Prostate gland (tissue), 2 donors: Measurements from ENCODE around the gene LTK. TPM values are rescaled to one million over a fixed set of nuclear protein-coding genes. Genes with fewer than 3 reads are reported as not detected.

Source experiments
- DNase-seq: peaks from one replicate; pipeline ENCODE4 v3.0.0-alpha.2; 2019; ENCODE audit warnings: low spot score
- H3K27ac ChIP-seq, 2 donors: fragments of 200-600 bp; sonication (generic); 2 replicates each; pipeline ENCODE4 v1.5.1; 2017 to 2019
- H3K27me3 ChIP-seq: fragments of 200-600 bp; sonication (generic); replicated peaks from 2 replicates; pipeline ENCODE4 v1.5.1; 2019; ENCODE audit not compliant: insufficient read depth
- H3K36me3 ChIP-seq, 2 donors: fragments of 200-600 bp; sonication (generic); 1 replicate in 1 of 2; 2 replicates in 1 of 2; pipeline versions ENCODE4 v1.5.1 to v1.8.1; 2017 to 2019
- H3K4me1 ChIP-seq: fragments of 200-600 bp; sonication (generic); replicated peaks from 2 replicates; pipeline ENCODE4 v1.5.1; 2019
- H3K4me3 ChIP-seq, 2 donors: fragments of 200-600 bp; sonication (generic); 2 replicates each; pipeline ENCODE4 v1.5.1; 2017 to 2019
- H3K9me3 ChIP-seq: fragments of 200-600 bp; sonication (generic); 2 replicates; pipeline ENCODE4 v1.5.1; 2017
- CTCF ChIP-seq, 4 experiments: fragments of 200-600 bp in 2 of 4; fragments of 450-650 bp in 2 of 4; sonication (generic) in 2 of 4; IDR thresholded peaks; 1 replicate in 3 of 4; 2 replicates in 1 of 4; pipeline ENCODE4 v1.5.1; 2016 to 2019; ENCODE audit warnings: antibody characterized with exemption in 4 of 4, mild to moderate bottlenecking in 2 of 4, moderate library complexity in 2 of 4
- POLR2A ChIP-seq: fragments of 450-650 bp; IDR thresholded peaks from one replicate; pipeline ENCODE4 v1.6.1; 2016; ENCODE audit warnings: antibody characterized with exemption, mild to moderate bottlenecking
- POLR2AphosphoS5 ChIP-seq: sonication (generic); formaldehyde crosslinking; IDR thresholded peaks from one replicate; pipeline ENCODE4 v1.6.1; 2017; ENCODE audit warnings: antibody characterized with exemption
- WGBS: methylation state at CpG from one replicate; pipeline ENCODE4 v1.1.5; 2018; 5-methylcytosine and 5-hydroxymethylcytosine counted together
- intact Hi-C: fragments of 100-400 bp; cut with DNase I; formaldehyde crosslinking; loops from one replicate; pipeline ENCODE4 v1.14.2; 2022
- total RNA-seq, 2 donors: library from RNA; depleted of rRNA; stranded (reverse); fragments of >200 nt; gene quantifications; one replicate each; pipeline ENCODE4 v1.1.0, GENCODE V29; 2016

LTK gene
- total RNA-seq, 2 donors from 2014 or later, result 1.5 TPM; not detected in 1

GRCh38 chr15:41493205-41493901, 20.3 kb downstream of the LTK start, which contains the start of gene ITPKA:
ITPKA (plus strand) TSS chr15:41493874; CDS start chr15:41493928, 54 bp downstream.
- Histone ChIP-seq H3K4me1 (peaks cover 6% of the 10 kb centered on the region), H3K27ac (peak within 1 kb of the TSS; percentile 48 to 62), H3K27me3 (peaks cover 3% of the 10 kb centered on the region), H3K9me3 (no peaks in the 10 kb centered on the region), H3K4me3 (peak within 1 kb of the TSS; percentile 40 to 46), H3K36me3 (no peaks in the 10 kb centered on the region)
- TF ChIP-seq CTCF (IDR thresholded peaks at IDR 0.05) (peak in 1 of 4 experiments; percentile 9), POLR2A (peak; percentile 41), POLR2AphosphoS5 (no peak)
- DNase-seq, result peak; percentile 52
- intact Hi-C loops, result no loop called here
- under 1% methylated on average over 29 of the region's 60 CpGs for WGBS

- no peak for DNase-seq
- H3K36me3 ChIP-seq, result no peaks in the 10 kb centered on the region
- intact Hi-C loops, result no loop called here
- WGBS, result 10% methylated on average over 15 of the region's 15 CpGs
- peak overlapping the region; percentile 48 to 62 for H3K27ac ChIP-seq
- peak overlapping the region; percentile 40 to 46 for H3K4me3 ChIP-seq
- H3K4me1 ChIP-seq, result peaks cover 6% of the 10 kb centered on the region
- TF ChIP-seq POLR2A (no peak), CTCF (IDR thresholded peaks at IDR 0.05) (no peak), POLR2AphosphoS5 (no peak)
- H3K9me3 ChIP-seq, result no peaks in the 10 kb centered on the region
- peaks cover 3% of the 10 kb centered on the region for H3K27me3 ChIP-seq
Measured at GRCh38 chr15:41492597-41493204, 20.9 kb downstream of the LTK start.

- Histone ChIP-seq H3K36me3 (no peaks in the 10 kb centered on the region), H3K27ac (no peak overlapping the region), H3K27me3 (peaks cover 3% of the 10 kb centered on the region), H3K9me3 (no peaks in the 10 kb centered on the region), H3K4me1 (peaks cover 6% of the 10 kb centered on the region), H3K4me3 (no peak overlapping the region)
- no peak for TF ChIP-seq POLR2AphosphoS5
- TF ChIP-seq CTCF (IDR thresholded peaks at IDR 0.05), result no peak
- TF ChIP-seq POLR2A, result no peak
- no peak for DNase-seq
- intact Hi-C loops, result no loop called here
- WGBS, result 86% methylated on average over 4 of the region's 4 CpGs
Measured at GRCh38 chr15:41491889-41492288, 21.7 kb downstream of the LTK start.

GRCh38 chr15:41490355-41490754, 23.3 kb downstream of the LTK start:
- WGBS, result 35% methylated on average over 4 of the region's 4 CpGs
- no peaks in the 10 kb centered on the region for H3K9me3 ChIP-seq
- DNase-seq, result no peak
- peaks cover 3% of the 10 kb centered on the region for H3K27me3 ChIP-seq
- TF ChIP-seq POLR2A (no peak), POLR2AphosphoS5 (no peak), CTCF (IDR thresholded peaks at IDR 0.05) (no peak)
- intact Hi-C loops, result no loop called here
- no peaks in the 10 kb centered on the region for H3K36me3 ChIP-seq
- H3K27ac ChIP-seq, result no peak overlapping the region
- peaks cover 6% of the 10 kb centered on the region for H3K4me1 ChIP-seq
- no peak overlapping the region for H3K4me3 ChIP-seq
